Right lobe of liver (tissue), 6 donors: ENCODE data around the gene COL1A1. TPM values are rescaled to one million over a fixed set of nuclear protein-coding genes. Genes with fewer than 3 reads are reported as not detected.
A peak's percentile ranks its signal among the peaks of the same experiment; 100 is the strongest.

Source experiments
- ATAC-seq, 4 donors: fragments of 200-7000 bp; cut with Tn5 transposase; one replicate each; pipeline ENCODE4 v1.9.1; 2020; ENCODE audit warnings: mild to moderate bottlenecking in 4 of 4, moderate library complexity in 4 of 4
- DNase-seq, 3 donors: peaks; one replicate each; pipeline ENCODE4 v3.0.0-alpha.2; 2020
- H3K27ac ChIP-seq, 3 donors: fragments of 200-600 bp; one replicate each; pipeline ENCODE4 v1.8.0; 2022
- H3K27me3 ChIP-seq, 2 donors: fragments of 200-600 bp; one replicate each; pipeline ENCODE4 v1.8.0; 2022
- H3K36me3 ChIP-seq, 4 donors: fragments of 200-600 bp; sonication (generic) in 1 of 4; one replicate each; pipeline versions ENCODE4 v1.5.1 to v1.8.0; 2017 to 2022; ENCODE audit warnings: control low read depth in 1 of 4
- H3K4me1 ChIP-seq, 4 donors: fragments of 200-600 bp; sonication (generic) in 1 of 4; one replicate each; pipeline versions ENCODE4 v1.5.1 to v1.8.0; 2017 to 2022; ENCODE audit warnings: control low read depth in 1 of 4
- H3K4me3 ChIP-seq, 3 donors: fragments of 200-600 bp; one replicate each; pipeline ENCODE4 v1.8.0; 2022
- H3K9me3 ChIP-seq, 4 donors: fragments of 200-600 bp; sonication (generic) in 1 of 4; one replicate each; pipeline versions ENCODE4 v1.5.1 to v1.8.0; 2017 to 2022; ENCODE audit warnings: control low read depth in 1 of 4
- CTCF ChIP-seq, 4 donors: fragments of 200-600 bp in 3 of 4; fragments of 450-650 bp in 1 of 4; IDR thresholded peaks; one replicate each; pipeline versions ENCODE4 v1.5.1 to v1.8.0; 2016 to 2022; ENCODE audit warnings: antibody characterized with exemption in 4 of 4, mild to moderate bottlenecking in 2 of 4
- POLR2A ChIP-seq: fragments of 450-650 bp; IDR thresholded peaks from one replicate; pipeline ENCODE4 v1.6.1; 2017; ENCODE audit warnings: antibody characterized with exemption, mild to moderate bottlenecking
- WGBS: methylation state at CpG from one replicate; pipeline ENCODE4 v1.1.6; 2018; ENCODE audit warnings: low coverage, low lambda C conversion rate; ENCODE audit not compliant: insufficient coverage; ENCODE audit errors: missing lambda C conversion rate; 5-methylcytosine and 5-hydroxymethylcytosine counted together
- intact Hi-C, 2 donors: fragments of 100-400 bp; cut with DNase I; formaldehyde crosslinking; loops; one replicate each; pipeline versions ENCODE4 v1.11.2 to v1.14.1; 2022
- total RNA-seq, 6 experiments: library from RNA; depleted of rRNA in 2 of 6; stranded (reverse); fragments of >200 nt in 2 of 6; fragmentation: NEBNext Ultra II Directional in 3 of 6; extraction: Animal tissue kit (Norgen Biotek cat#: 25700) in 3 of 6; gene quantifications; one replicate each; pipeline versions ENCODE4 v1.1.0 to v1.2.4, GENCODE V29; 2016 to 2023
- donor health status: DM: no; HTN: yes; CAD: no.
- donor health status: DM: no; HTN: no; CAD: no.
- donor health status: DM: no; HTN: no; CAD: no.
- donor health status: DM: no; HTN: yes; CAD: no.
- donor health status: DM: no; HTN: yes; CAD: no.

Gene COL1A1
- total RNA-seq, 6 experiments from 2014 or later: 9.3 to 109 (median 34.7) TPM

DNA sequence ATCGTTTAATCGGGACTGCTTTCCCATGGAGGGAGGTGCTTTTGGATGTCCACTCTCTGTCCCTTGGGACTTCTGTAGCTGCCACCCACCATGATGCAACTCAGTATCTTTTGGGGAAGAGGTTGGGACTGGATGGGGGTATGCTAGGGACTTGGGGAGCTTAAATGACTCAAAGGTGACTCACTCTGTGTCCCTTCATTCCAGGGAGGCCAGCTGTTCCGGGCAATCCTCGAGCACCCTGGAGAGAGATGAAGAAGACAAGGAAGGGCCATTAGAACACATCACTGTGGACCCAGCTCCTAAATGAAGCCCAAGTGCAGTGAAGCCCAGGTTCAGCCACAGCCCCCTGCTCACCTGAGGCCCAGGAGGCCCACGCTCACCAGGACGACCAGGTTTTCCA, 4.6 kb downstream of the COL1A1 start:
- Histone ChIP-seq H3K4me1 (peaks cover 0 to 12% (median 0%) of the 10 kb centered on the region in 4 donors), H3K27ac (no peak overlapping the region), H3K27me3 (no peaks in the 10 kb centered on the region), H3K36me3 (no peaks in the 10 kb centered on the region), H3K4me3 (no peak overlapping the region), H3K9me3 (no peaks in the 10 kb centered on the region)
- WGBS: 57% methylated on average over 2 of the region's 6 CpGs
- DNase-seq (peak in 1 of 3 donors; percentile 21), ATAC-seq (no peak)
- intact Hi-C loops: no loop called here
- TF ChIP-seq POLR2A (no peak), CTCF (IDR thresholded peaks at IDR 0.05) (no peak)

DNA sequence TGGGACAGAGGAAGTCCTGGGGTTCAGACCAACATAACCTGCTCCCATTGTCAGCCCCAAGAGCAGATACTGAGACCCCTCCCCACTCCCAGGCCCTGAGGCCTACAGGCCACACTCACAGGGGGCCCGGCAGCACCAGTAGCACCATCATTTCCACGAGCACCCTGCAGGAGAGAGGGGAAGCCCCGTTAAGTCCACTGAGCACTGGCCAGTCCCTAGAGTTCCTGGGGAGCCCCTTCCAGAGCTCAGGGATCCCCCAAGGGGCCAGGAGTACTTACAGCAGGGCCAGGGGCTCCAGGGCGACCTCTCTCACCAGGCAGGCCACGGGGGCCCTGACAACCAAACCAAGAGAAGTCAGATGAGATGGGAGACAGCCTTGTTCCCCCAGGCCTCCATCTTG, 5.4 kb downstream of the COL1A1 start:
- H3K27me3 ChIP-seq: no peaks in the 10 kb centered on the region
- peaks cover 0 to 8% (median 0%) of the 10 kb centered on the region in 4 donors for H3K4me1 ChIP-seq
- DNase-seq (peak in 1 of 3 donors; percentile 31), ATAC-seq (no peak)
- WGBS: no CpG with 5 or more reads among the region's 5 CpGs
- intact Hi-C loops: no loop called here
- H3K9me3 ChIP-seq: no peaks in the 10 kb centered on the region
- no peaks in the 10 kb centered on the region for H3K36me3 ChIP-seq
- no peak overlapping the region for H3K27ac ChIP-seq
- no peak overlapping the region for H3K4me3 ChIP-seq
- TF ChIP-seq POLR2A (no peak), CTCF (IDR thresholded peaks at IDR 0.05) (no peak)

GRCh38 chr17:50194934-50195865, 6.2 kb downstream of the COL1A1 start:
- 50% methylated on average over 11 of the region's 17 CpGs for WGBS

DNA sequence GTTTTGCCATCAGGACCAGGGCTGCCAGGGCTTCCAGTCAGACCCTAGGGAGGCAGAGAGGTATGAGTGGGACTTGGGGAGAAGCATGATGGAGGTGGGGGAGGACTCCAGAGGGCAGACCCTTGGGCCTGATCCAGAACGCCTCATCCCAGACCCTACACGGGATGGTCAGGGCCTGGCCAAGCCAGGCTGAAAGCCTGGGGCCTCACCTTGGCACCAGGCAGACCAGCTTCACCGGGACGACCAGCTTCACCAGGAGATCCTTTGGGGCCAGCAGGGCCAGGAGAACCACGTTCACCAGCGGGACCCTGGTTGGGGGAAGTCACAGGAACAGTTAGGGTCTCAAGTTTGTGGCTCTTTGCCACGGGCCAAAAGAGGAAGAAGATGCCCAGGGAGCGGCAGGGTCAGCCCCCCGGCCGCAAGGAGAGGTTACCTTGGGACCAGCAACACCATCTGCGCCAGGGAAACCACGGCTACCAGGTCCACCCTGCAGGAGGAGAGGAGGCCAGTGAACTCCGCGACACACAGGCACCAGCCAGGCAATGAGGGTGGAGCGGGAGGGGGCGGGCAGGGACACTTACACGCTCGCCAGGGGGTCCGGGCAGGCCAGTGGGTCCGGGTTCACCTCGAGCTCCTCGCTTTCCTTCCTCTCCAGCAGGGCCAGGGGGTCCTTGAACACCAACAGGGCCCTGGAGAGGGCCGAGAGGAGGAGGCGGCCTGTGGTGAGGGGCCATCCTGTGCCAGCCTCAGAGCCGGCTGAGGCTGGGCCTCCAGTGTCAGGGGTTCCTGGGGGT, 7.1 kb downstream of the COL1A1 start:
- Histone ChIP-seq H3K36me3 (no peaks in the 10 kb centered on the region), H3K9me3 (no peaks in the 10 kb centered on the region), H3K27me3 (no peaks in the 10 kb centered on the region), H3K27ac (no peak overlapping the region), H3K4me3 (no peak overlapping the region), H3K4me1 (no peaks in the 10 kb centered on the region)
- ATAC-seq (no peak), DNase-seq (peak in 1 of 3 donors; percentile 37)
- intact Hi-C loops: no loop called here
- WGBS: 50% methylated on average over 1 of the region's 25 CpGs
- TF ChIP-seq POLR2A (no peak), CTCF (IDR thresholded peaks at IDR 0.05) (no peak)

More at GRCh38 chr17:50194934-50195865, 6.2 kb downstream of the COL1A1 start:
- Histone ChIP-seq H3K4me3 (no peak overlapping the region), H3K4me1 (peaks cover 0 to 3% (median 0%) of the 10 kb centered on the region in 4 donors), H3K27ac (no peak overlapping the region), H3K9me3 (no peaks in the 10 kb centered on the region), H3K36me3 (no peaks in the 10 kb centered on the region), H3K27me3 (no peaks in the 10 kb centered on the region)
- TF ChIP-seq CTCF (IDR thresholded peaks at IDR 0.05): no peak
- no peak for TF ChIP-seq POLR2A
- DNase-seq: peak in 1 of 3 donors; percentile 47
- intact Hi-C loops: no loop called here
- no peak for ATAC-seq
